NCI-H2196 (cell line): ENCODE measurements around the gene IGDCC3.

Experiments
- DNase-seq: peaks from one replicate; lab custom pipeline; 2025; ENCODE audit not compliant: unreplicated experiment; lab: John Stamatoyannopoulos, UW

IGDCC3 gene

DNA sequence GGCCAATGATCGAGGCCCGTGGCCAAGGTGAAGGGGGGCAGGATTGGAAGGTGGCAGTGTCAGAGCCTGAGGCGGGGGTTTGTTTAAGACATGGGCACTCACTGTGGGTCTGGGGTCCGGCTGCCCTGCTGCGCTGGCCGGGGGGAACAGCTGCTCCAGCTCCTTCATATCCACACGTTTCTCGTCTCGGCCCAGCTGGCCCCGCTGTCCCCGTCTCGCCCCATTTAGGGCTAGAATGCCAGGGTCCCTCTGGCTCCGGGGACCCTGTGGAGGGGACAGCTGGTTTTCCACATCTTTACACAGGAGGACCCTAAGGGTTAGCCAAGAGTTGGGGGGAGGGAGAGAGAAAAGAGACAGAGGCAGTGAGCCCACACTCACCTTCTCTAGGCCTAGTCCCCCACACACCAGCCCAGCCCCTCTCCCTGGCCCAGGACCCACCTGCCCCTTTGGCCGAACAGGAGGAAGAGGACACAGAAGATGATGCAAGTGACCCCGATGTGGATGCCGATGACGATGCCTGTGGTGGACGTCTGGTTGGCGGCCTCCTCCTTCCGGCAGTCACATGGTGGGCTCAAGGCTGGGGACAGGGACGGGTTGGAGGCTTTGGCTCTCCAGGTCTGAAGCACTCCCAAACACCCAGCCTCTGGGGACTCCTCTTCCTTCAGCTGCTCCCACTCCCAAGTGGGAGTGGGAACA, 48.4 kb downstream of the IGDCC3 start:
- no peak for DNase-seq

- no peak for DNase-seq
Observed at GRCh38 chr15:65328506-65329287, 49.1 kb downstream of the IGDCC3 start.

GRCh38 chr15:65327651-65328393, 50.0 kb downstream of the IGDCC3 start:
- DNase-seq, result no peak

- DNase-seq, result no peak
Observed at GRCh38 chr15:65326818-65327217, 51.0 kb downstream of the IGDCC3 start.

DNA sequence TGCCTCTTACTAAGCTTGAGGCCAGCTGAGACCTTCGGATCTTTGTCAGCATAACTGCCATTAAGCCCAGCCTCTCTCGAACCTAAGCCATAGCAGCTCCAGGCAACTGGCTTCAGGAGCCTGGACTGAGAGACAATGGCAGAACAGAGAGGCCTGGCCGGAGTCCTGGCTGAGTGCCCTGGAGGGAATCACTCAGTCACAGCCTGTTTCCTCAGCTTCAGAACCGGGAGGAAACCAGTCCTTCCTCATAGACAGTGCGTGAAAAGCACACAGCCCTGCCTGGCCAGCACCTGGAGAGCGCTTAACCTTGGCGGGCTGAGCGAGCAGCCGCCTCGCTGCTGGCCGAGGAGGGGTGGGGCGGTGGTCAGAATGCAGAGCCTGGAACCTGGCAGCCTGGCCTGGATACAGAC, 51.7 kb downstream of the IGDCC3 start:
- peak; percentile 48 for DNase-seq

GRCh38 chr15:65323071-65323511, 54.7 kb downstream of the IGDCC3 start:
- DNase-seq, result peak; percentile 67

DNA sequence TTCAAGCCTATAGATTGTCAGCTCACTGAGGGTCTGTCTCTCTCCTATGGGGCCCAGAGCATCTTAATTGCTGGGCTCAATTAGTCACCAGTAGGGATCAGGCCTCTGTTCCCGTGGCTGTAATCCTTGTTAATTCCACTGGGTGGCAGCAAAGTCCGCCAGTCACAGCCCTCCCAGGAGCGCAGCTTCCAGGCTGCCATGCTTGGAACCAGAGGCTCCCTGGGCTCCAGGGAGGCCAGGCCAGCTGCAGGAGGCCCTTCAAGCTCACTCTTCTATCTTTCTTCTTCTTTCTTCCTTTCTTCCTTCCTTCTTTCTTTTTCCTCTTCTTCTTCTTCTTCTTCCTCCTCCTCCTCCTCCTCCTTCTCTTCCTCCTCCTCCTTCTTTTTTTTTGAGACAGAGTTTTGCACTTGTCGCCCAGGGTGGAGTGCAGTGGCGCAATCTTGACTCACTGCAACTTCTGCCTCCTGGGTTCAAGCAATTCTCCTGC, 58.9 kb downstream of the IGDCC3 start:
- DNase-seq, result peak; percentile 56

GRCh38 chr15:65312400-65312916, 65.3 kb downstream of the IGDCC3 start:
- DNase-seq, result no peak

- DNase-seq, result no peak
Observed at GRCh38 chr15:65311760-65312159, 66.0 kb downstream of the IGDCC3 start.

DNA sequence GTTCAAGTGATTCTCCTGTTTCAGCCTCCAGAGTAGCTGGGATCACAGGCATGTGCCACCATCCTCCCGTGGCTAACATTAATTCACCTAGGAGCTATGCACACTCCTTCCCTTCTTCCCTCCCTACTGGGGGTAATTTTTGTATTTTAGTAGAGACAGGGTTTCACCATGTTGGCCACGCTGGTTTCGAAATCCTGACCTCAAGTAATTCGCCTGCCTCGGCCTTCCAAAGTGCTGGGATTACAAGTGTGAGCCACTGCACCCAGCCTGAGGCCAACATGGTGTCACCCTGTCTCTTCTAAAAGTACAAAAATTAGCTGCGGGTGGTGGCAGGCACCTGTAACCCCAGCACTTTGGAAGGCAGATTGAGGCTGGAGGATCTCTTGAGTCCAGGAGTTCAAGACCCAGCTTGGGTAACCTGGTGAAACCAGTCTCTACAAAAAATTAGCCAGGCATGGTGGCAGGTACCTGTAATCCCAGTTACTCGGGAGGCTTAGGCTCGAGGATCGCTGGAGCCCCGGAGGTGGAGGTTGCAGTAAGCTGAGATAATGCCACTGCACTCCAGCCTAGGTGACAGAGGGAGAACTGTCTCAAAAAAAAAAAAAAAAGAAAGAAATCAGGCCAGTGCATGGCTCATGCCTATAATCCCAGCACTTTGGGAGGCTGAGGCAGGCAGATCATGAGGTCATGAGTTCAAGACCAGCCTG, 67.2 kb downstream of the IGDCC3 start:
- no peak for DNase-seq

DNA sequence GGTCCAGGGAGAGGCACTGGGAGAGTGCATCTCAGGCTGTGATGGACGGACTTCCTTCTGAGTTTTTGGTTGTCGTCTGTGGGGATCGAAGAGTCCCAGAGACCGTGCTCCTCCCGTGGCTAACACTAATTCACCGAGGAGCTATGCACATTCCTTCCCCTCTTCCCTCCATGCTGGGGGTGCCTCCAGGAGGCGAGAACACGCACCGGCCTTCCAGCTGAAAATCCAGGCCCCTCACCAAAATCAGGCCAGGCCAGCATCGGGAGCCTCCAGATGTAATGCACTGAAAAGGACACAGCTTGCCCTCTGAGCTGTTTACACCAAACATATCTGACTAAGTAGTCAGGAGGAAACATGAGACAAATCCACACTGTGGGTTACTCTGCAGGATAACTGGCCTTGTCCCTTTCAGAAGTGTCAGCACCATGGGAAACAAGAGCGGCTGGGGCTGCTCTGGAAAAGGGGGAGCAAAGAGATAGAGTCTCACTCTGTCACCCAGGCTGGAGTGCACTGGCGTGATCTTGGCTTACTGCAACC, 67.9 kb downstream of the IGDCC3 start:
- no peak for DNase-seq

- DNase-seq, result no peak
Observed at GRCh38 chr15:65307978-65308377, 69.8 kb downstream of the IGDCC3 start.

- no peak for DNase-seq
Observed at GRCh38 chr15:65306551-65306950, 71.3 kb downstream of the IGDCC3 start.

GRCh38 chr15:65305776-65306175, 72.0 kb downstream of the IGDCC3 start:
- DNase-seq, result no peak

DNA sequence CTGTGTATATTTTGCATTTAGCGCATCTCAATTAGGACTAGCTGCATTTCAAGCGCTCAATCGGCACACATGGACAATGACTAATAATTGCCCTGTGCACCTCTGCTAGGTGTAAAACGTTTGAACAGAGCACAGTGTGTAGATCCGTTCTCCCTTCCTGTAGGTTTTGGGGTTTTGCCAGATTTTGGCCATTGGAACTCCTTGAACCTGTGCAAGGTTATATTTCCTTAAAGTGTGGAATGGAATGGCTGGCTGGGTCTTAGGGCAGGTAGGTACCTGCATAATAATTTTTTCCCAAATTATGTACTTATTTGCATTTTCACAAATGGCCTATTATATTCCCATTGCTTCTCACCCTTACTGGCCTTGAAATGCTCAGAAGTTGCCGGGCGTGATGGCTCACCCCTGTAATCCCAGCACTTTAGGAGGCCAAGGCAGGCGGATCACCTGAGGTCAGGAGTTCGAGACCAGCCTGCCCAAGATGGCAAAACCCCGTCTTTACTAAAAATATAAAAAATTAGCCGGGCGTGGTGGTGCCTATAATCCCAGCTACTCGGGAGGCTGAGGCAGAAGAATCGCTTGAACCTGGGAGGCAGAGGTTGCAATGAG, 72.5 kb downstream of the IGDCC3 start:
- DNase-seq, result peak; percentile 39

- peak; percentile 76 for DNase-seq
Observed at GRCh38 chr15:65304381-65305149, 73.2 kb downstream of the IGDCC3 start, which contains the start of gene RNU5B-1. TSS of gene RNU5B-1 (plus strand) at chr15:65304677.

GRCh38 chr15:65303687-65304380, 74.0 kb downstream of the IGDCC3 start:
- DNase-seq, result peak; percentile 29

DNA sequence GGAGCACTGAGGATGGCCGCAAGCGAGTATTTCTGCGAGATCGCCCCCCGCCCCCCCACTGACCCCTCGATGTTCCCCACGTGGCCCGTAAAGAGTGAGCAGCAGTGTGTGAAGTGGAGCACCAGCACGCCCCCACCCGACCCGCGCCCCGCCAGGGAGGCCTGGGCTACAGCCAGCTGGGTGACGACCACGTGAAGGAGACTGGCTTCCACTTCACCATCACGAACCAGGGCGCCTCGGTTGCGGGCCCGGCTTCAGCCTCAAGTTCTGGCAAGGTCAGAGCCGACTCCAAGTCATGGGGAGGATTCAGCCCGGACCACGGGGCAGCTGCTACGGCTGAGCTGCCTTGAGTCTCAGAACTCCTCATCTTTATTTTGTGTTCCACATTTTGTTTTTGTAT, 75.7 kb downstream of the IGDCC3 start:
- no peak for DNase-seq
